Epithelial cell of prostate (primary cell): ENCODE data around the gene TIMELESS.
"Not testable (repeated sequence)": the region's sequence is repeated elsewhere in the genome, so short reads cannot be mapped to it uniquely, and the experiment has no call there.

ENCODE experiments used
- DNase-seq: peaks from one replicate; pipeline ENCODE4 v3.0.0-alpha.2; 2011; ENCODE audit warnings: low read depth, low spot score
- H3K27ac ChIP-seq: fragments of 450-650 bp; 2 replicates; pipeline ENCODE4 v1.5.1; 2017; ENCODE audit warnings: mild to moderate bottlenecking

TIMELESS gene

GRCh38 chr12:56448860-56449621 lies at the start of gene TIMELESS:
Gene TIMELESS, minus strand, starts transcription at chr12:56449426. Its CDS starts 15,256 bp downstream, at chr12:56434170.
- peak within 1 kb of the TSS; percentile 59 for H3K27ac ChIP-seq
- DNase-seq: no peak

DNA sequence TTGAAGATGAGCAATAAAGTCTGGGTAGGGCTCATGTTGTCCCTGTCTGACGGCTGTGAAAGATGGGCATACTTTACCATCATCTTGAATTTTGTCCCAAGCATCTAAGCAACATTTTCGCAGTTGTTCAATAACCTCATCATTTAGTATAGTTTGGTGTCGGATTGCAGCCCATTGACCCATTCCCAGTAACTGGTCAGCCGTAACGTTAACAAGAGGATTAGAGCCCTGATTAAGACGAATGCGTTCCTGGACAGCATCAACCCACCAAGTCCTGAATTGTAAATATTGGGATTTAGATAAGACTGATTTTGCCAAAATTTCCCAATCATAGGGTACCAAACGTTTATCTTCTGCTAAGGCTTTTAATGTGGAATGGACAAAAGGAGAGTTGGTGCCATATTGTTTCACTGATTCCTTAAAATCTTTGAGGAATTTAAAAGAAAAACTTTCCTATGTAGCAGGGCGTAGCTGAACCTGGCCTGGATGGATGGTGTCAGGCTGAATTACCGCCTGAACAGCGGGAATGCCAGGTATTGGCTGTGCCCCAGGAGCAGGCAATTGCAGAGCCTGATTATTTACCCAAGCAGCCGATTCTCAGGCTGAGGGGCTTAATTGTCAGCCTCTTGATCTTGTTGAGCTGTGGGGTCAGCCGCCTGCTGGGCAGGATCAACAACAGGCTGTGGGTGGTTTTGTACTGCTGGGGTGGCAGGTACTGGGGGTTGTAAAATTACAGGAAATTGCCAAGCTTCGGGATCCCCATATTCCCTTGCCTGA lies 49.1 kb upstream of the TIMELESS start:
- not testable (repeated sequence) for H3K27ac ChIP-seq, DNase-seq

DNA sequence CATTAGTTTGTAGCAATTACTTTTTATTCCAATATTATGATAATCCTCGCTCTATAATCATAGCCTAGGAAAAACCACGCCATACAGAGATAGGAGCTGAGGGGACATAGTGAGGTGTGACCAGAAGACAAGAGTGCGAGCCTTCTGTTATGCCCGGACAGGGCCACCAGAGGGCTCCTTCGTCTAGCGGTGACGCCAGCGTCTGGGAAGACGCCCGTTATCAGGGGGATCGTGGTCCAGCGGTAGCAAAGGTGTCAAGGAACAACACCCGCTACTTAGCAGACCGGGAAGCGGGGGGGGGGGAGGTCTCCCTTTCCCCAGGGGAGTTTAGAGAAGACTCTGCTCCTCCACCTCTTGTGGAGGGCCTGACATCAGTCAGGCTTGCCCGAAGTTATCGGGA lies 47.5 kb upstream of the TIMELESS start:
- not testable (repeated sequence) for DNase-seq, H3K27ac ChIP-seq

- not testable (repeated sequence) for DNase-seq, H3K27ac ChIP-seq
Measured at GRCh38 chr12:56494481-56494880, 45.3 kb upstream of the TIMELESS start.

DNA sequence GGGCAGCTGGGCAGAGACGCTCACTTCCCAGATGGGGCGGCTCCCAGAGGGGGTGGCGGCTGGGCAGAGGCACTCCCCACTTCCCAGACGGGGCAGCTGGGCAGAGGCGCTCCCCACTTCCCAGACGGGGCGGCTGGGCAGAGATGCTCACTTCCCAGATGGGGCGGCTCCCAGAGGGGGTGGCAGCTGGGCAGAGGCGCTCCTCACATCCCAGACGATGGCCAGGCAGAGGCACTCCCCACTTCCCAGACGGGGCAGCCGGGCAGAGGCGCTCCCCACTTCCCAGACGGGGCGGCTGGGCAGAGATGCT lies 44.8 kb upstream of the TIMELESS start:
- not testable (repeated sequence) for DNase-seq

DNA sequence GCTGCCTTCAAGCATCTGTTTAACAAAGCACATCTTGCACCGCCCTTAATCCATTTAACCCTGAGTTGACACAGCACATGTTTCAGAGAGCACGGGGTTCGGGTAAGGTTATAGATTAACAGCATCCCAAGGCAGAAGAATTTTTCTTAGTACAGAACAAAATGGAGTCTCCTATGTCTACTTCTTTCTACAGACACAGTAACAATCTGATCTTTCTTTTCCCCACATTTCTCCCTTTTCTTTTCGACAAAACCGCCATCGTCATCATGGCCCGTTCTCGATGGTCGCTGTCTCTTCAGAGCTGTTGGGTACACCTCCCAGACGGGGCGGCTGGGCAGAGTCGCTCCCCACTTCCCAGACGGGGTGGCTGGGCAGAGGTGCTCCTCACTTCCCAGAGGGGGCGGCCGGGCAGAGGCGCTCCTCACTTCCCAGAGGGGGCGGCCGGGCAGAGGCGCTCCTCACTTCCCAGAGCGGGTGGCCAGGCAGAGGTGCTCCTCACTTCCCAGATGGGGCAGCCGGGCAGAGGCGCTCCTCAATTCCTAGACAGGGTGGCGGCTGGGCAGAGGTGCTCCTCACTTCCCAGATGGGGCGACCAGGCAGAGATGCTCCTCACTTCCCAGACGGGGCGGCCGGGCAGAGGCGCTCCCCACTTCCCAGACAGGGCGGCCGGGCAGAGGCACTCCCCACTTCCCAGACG lies 44.3 kb upstream of the TIMELESS start:
- H3K27ac ChIP-seq, DNase-seq: not testable (repeated sequence)

More for the DNA sequence above, 44.8 kb upstream of the TIMELESS start:
- not testable (repeated sequence) for H3K27ac ChIP-seq

DNA sequence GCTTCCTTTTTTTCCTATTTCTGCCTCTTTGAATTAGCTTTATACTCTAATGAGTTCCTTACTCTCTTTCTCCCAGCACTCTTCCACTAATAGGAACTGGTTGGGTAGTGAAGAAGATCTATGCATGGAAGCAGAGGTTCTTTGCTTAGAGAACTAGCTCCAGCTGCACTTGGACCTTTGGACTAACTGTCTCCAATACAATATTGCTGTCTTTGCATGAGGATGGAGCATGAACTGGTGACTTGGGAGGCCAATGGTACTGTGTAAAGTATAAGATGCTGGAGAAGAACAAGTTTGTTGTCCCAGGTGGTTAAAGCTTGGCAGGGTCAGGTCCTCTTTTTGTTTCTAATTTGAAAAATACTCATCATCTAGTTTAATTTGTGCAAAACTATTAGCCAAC lies 41.1 kb upstream of the TIMELESS start:
- H3K27ac ChIP-seq: no peak overlapping the region
- DNase-seq: no peak

GRCh38 chr12:56488041-56488955 lies 39.1 kb upstream of the TIMELESS start, which contains the start of gene GLS2:
Gene GLS2, minus strand, starts transcription at chr12:56488161. Its CDS starts 43 bp downstream, at chr12:56488118.
- H3K27ac ChIP-seq: no peak within 1 kb of the TSS
- DNase-seq: peak; percentile 18

GRCh38 chr12:56487448-56488040 lies 38.3 kb upstream of the TIMELESS start:
- no peak overlapping the region for H3K27ac ChIP-seq
- DNase-seq: no peak

DNA sequence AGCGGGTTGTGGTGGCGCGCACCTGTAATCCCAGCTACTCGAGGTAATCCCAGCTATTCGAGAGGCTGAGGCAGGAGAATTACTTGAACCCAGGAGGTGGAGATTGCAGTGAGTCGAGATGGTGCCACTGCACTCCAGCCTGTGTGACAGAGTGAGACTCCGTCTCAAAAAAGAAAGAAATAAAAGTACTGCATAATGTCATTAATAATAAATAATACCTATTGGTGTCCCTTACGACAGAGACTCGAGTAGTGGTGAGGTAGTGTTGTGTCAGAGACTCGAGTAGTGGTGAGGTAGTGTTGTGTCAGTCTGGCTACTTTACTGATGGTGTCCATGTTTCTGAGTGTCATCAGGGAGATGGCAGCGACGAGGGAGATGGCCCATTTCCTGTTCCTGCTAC lies 37.5 kb upstream of the TIMELESS start:
- no peak overlapping the region for H3K27ac ChIP-seq
- DNase-seq: no peak

DNA sequence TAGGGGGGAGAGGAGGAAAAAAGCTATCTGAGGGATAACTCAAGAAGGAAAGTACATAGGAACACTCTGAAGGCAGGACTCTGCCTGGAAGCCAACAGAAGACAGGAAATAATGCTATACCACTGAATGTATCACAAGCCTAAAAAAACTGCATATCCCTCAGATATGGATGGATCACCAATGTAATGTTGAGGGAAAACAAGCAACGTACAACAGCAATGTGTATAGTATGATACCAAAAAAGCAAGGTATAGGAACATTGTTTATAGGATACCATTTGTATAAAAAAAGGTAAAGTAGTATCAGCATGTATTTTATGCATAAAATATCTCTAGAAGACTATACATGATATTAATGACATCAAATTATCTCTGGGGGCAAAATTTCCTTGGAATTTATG lies 35.3 kb upstream of the TIMELESS start:
- no peak for DNase-seq
- H3K27ac ChIP-seq: no peak overlapping the region

DNA sequence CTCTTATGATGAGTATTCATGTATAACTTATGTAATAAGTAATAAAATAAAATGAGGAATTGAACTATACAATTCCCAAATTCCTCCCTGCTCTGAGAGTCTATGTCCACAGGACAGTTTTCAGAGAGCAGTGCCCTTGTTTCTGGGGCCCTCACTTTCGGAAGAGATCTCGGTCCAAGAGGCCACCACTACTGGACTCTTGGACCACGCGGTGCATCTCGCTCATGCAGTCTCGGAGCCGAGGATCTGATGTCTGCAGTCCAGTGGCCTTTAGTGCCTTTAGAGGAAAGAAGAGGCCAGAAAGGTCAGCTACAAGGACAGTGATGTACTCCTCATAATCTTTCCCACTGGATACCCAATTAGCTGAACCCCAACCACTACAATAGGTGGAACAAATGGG lies 30.4 kb upstream of the TIMELESS start:
- DNase-seq: no peak
- no peak overlapping the region for H3K27ac ChIP-seq

DNA sequence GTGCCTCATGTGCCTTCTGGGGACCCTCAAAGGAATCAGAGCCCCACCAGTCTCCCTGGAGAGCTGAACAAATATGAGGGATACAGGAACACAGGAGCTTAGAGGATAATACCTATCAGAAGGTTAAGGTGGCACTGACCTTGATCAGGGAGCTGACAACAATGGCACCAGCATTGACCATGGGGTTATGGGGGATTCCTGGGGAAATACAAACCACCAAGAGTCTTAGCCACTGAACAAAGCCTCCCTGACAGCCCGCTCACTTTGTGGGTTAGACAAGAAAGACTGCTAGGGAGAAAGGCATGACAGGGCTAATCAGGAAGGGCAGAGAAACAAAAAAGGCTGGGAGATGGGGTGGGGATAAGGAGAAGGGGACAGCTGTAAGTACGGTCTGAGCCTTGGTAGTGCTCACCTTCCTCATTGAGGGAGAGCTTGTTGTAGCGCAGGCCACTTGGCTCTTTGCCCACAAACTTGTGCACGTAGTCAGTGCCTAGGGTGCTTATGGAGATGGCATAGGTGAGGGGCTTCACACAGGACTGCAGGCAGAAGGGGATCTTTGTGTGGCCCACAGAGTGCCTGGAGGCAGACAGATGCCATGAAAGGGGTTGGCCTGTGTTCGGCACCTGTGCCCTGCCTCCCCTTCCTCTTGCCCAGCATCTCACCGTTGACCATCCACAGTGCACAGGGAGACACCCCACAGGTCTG lies 28.4 kb upstream of the TIMELESS start:
- no peak overlapping the region for H3K27ac ChIP-seq
- no peak for DNase-seq

GRCh38 chr12:56476972-56477432 lies 27.8 kb upstream of the TIMELESS start:
- no peak overlapping the region for H3K27ac ChIP-seq

DNA sequence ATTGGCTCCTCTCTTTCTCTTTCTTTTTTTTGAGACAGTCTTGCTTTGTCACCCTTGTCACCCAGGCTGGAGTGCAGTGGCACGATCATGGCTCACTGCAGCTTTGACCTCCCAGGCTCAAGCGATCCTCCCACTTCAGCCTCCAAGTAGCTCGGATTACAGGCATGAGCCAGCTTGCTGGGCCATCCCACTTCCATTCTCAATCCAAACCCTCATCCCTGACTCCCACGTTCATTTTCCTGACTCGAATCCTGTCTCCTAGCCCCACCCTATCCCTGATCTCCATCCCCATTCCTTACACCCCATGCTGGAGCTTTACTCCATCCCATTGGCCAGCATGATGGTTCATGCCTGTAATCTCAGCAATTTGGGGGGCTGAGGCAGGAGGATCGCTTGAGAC lies 26.9 kb upstream of the TIMELESS start:
- no peak overlapping the region for H3K27ac ChIP-seq
- no peak for DNase-seq

More at GRCh38 chr12:56476972-56477432, 27.8 kb upstream of the TIMELESS start:
- peak; percentile 18 for DNase-seq

DNA sequence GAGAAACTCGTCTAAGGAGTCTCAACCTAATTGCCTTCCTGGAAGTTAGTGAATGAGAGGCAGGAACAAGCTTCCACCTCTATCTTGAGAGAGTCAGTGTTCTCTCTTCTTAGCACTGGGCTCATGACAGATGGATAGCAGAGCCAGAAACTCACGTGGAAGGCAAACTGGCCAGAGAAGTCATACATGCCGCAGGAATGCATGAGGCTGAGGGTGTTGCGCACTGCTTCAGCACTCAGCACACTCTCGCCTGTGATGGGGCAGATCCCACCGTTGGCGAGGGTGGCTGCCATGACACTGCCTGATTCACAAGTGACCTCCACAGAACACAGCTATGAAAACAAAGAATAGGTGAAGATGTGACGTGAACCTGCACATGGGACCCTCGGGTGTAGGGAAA lies 25.2 kb upstream of the TIMELESS start:
- no peak overlapping the region for H3K27ac ChIP-seq
- DNase-seq: no peak

DNA sequence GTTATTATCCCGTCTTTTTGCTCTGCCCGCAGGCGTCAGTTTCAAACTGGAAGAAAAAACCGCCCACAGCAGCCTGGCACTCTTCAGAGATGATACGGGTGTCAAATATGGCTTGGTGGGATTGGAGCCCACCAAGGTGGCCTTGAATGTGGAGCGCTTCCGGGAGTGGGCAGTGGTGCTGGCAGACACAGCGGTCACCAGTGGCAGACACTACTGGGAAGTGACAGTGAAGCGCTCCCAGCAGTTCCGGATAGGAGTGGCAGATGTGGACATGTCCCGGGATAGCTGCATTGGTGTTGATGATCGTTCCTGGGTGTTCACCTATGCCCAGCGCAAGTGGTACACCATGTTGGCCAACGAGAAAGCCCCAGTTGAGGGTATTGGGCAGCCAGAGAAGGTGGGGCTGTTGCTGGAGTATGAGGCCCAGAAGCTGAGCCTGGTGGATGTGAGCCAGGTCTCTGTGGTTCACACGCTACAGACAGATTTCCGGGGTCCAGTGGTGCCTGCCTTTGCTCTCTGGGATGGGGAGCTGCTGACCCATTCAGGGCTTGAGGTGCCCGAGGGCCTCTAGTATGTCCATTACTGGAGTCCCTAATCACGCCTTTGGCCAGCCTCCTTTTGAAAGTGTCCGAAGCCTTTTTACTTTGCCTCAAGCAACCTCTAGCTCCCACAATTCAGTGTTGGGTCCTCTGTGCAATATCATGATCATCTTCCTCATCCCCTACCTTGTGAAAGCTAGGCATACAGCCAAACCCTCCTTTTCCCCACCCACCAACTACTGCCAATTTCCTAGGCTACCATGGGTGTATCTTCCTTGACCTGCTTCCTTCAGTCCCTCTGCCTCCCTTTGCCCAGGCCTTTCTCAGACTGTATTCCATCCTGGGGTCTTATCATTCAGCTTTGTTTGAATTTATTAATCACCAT lies 20.0 kb upstream of the TIMELESS start:
- no peak for DNase-seq
- H3K27ac ChIP-seq: peak overlapping the region; percentile 76
